GM19463 (cell line): ENCODE data around the gene C16orf74.

Source experiments
- ATAC-seq: cut with Tn5 transposase; IDR thresholded peaks from one replicate; pipeline ENCODE4 v1.9.1; 2021; ENCODE audit warnings: mild to moderate bottlenecking, moderate library complexity; ENCODE audit not compliant: unreplicated experiment

The C16orf74 gene

DNA sequence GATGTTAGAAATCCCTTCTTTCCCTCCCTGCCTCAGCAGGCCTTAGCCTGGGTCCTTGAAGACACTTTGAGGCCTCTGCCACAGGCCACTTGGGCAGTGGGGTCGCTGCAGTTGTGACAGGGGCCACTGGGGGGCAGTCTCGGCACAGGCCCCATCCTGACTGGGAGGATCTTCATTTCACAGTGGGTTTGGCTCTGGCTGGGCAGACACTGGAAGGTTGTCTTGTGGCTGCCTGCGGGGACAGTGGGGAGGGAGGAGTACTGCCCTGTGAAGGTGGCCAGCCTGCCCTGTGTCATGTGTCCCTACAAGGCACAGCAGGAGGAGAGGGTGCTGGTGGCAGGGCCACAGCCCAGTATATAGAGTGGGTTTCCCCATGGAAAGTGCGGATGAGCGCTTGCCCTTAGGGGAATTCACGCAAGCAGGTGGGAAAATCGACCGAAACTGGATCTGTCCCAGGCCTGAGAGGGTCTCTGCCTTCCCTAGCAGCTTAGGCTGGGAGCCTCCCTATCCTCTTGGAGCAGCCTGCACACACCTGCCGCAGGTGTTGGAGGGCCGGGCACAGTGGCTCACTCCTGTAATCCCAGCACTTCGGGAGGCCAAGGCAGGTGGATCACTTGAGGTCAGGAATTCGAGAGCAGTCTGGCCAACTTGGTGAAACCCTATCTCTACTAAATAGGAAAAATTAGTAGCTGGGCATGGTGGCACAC is 90.9 kb downstream of the C16orf74 start:
- no peak for ATAC-seq

DNA sequence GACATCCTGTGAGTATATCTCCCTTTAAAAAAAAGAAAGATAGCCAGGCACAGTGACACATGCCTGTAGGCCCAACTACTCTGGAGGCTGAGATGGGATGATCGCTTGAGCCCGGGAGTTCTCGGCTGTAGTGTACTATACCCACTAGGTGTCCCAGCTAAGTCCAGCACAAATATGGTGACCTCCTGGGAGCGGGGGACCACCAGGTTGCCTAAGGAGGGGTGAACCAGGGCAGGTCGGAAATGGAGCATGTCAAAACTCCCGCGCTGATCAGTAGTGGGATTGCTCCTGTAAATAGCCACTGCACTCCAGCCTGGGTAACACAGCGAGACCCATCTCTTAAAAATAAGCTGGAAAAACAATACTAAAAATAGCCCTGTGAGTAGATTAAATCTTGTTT is 91.6 kb downstream of the C16orf74 start:
- no peak for ATAC-seq

DNA sequence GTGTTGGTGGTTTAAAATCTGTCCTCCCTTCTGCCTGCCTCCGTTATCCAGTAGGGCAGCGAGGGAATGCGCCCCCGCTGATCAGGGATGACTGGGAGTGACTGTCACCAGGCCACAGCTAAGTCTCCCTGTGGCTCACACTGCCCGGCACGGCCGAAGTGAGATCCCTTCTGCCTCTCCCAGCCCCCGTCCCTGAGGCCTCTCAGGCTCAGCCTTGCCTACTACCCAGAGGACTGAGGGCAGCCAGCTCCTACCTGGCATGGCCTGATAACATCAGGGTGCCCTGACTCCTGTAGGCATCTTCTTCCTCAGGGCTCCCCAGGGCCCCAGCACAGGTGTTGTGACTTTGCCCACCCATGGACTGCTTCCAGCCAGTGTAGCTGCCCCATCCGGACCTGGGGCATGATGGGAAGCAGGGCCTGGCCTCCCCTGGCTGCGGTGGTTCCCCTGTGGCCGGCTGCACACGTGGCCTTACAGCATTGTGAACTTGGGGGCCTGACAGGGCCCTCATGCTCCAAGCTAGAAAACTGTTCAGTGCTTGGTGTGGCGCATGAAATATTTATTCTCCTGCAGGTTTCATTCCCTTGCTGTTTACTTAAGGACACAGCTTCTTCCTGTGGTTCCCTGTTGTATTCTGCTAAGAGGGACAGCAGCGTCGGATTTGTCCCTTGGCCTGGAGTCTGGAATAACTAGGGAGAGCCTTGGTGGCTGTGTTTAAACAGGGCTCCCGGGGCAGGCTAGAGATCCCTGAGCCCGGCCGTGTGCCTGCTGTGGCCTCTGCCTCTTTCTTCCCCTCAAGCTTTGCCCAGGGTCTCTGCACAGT is 92.2 kb downstream of the C16orf74 start:
- ATAC-seq = no peak

DNA sequence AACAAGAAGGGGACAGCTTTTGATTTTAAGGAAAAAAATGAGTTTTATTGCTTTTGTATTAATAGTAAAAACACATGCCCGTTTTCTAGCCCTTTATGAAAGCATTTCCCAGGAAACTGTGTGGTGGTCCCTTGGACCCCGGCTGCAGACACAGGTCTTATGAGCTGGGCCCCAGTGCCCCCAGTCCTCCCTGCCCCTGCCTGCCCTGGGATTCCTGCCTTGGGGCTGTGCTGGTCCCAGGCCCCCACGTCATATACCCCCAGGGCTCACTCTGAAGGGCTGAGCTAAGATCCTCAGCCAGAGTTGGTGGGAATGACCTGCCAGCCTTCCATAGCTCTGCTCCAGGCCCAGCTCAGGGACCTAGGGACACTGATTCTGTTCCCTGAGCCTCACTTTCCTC is 92.9 kb downstream of the C16orf74 start:
- ATAC-seq = no peak
